ENCODE results near the gene ADAMTS2.
A peak's percentile ranks its signal among the peaks of the same experiment; 100 is the strongest.

Gene ADAMTS2

GRCh38 chr5:179171251-179171815 is 173.9 kb downstream of the ADAMTS2 start:
- Histone ChIP-seq H3K27me3 (ENCODE audit: control insufficient read depth in 2 of 2, insufficient read depth in 2 of 2, low read length in 2 of 2) (no peaks in the 10 kb centered on the region), H3K9ac (ENCODE audit: low read depth in 1 of 2, low read length in 2 of 2) (no peak overlapping the region), H3K4me3 (ENCODE audit: low read length in 2 of 2) (no peak overlapping the region), H3K27ac (ENCODE audit: low read depth in 2 of 2, low read length in 2 of 2) (no peak overlapping the region), H3K9me3 (ENCODE audit: control insufficient read depth in 2 of 2, low read length in 2 of 2) (no peaks in the 10 kb centered on the region), H3K36me3 (ENCODE audit: control insufficient read depth in 2 of 2, insufficient read depth in 2 of 2, low read length in 2 of 2) (no peaks in the 10 kb centered on the region), H3K4me1 (ENCODE audit: control insufficient read depth in 2 of 2, insufficient read depth in 2 of 2, low read length in 2 of 2) (peaks cover 2 to 5% of the 10 kb centered on the region in 2 donors)

GRCh38 chr5:179170606-179171005 is 174.7 kb downstream of the ADAMTS2 start:
- no peak overlapping the region for H3K27ac ChIP-seq (ENCODE audit: low read depth in 2 of 2, low read length in 2 of 2)
- no peaks in the 10 kb centered on the region for H3K27me3 ChIP-seq (ENCODE audit: control insufficient read depth in 2 of 2, insufficient read depth in 2 of 2, low read length in 2 of 2)
- peaks cover 2 to 5% of the 10 kb centered on the region in 2 donors for H3K4me1 ChIP-seq (ENCODE audit: control insufficient read depth in 2 of 2, insufficient read depth in 2 of 2, low read length in 2 of 2)
- H3K4me3 ChIP-seq (ENCODE audit: low read length in 2 of 2): no peak overlapping the region
- H3K9me3 ChIP-seq (ENCODE audit: control insufficient read depth in 2 of 2, low read length in 2 of 2): no peaks in the 10 kb centered on the region
- no peaks in the 10 kb centered on the region for H3K36me3 ChIP-seq (ENCODE audit: control insufficient read depth in 2 of 2, insufficient read depth in 2 of 2, low read length in 2 of 2)
- H3K9ac ChIP-seq (ENCODE audit: low read depth in 1 of 2, low read length in 2 of 2): no peak overlapping the region

GRCh38 chr5:179169836-179170235 is 175.4 kb downstream of the ADAMTS2 start:
- H3K36me3 ChIP-seq (ENCODE audit: control insufficient read depth in 2 of 2, insufficient read depth in 2 of 2, low read length in 2 of 2): no peaks in the 10 kb centered on the region
- H3K9me3 ChIP-seq (ENCODE audit: control insufficient read depth in 2 of 2, low read length in 2 of 2): no peaks in the 10 kb centered on the region
- no peaks in the 10 kb centered on the region for H3K27me3 ChIP-seq (ENCODE audit: control insufficient read depth in 2 of 2, insufficient read depth in 2 of 2, low read length in 2 of 2)
- H3K9ac ChIP-seq (ENCODE audit: low read depth in 1 of 2, low read length in 2 of 2): no peak overlapping the region
- no peak overlapping the region for H3K27ac ChIP-seq (ENCODE audit: low read depth in 2 of 2, low read length in 2 of 2)
- H3K4me1 ChIP-seq (ENCODE audit: control insufficient read depth in 2 of 2, insufficient read depth in 2 of 2, low read length in 2 of 2): peaks cover 2 to 5% of the 10 kb centered on the region in 2 donors
- H3K4me3 ChIP-seq (ENCODE audit: low read length in 2 of 2): no peak overlapping the region

- H3K9me3 ChIP-seq (ENCODE audit: control insufficient read depth in 2 of 2, low read length in 2 of 2): no peaks in the 10 kb centered on the region
- H3K27me3 ChIP-seq (ENCODE audit: control insufficient read depth in 2 of 2, insufficient read depth in 2 of 2, low read length in 2 of 2): no peaks in the 10 kb centered on the region
- H3K4me1 ChIP-seq (ENCODE audit: control insufficient read depth in 2 of 2, insufficient read depth in 2 of 2, low read length in 2 of 2): peaks cover 2 to 5% of the 10 kb centered on the region in 2 donors
- H3K4me3 ChIP-seq (ENCODE audit: low read length in 2 of 2): no peak overlapping the region
- H3K9ac ChIP-seq (ENCODE audit: low read depth in 1 of 2, low read length in 2 of 2): no peak overlapping the region
- no peak overlapping the region for H3K27ac ChIP-seq (ENCODE audit: low read depth in 2 of 2, low read length in 2 of 2)
- no peaks in the 10 kb centered on the region for H3K36me3 ChIP-seq (ENCODE audit: control insufficient read depth in 2 of 2, insufficient read depth in 2 of 2, low read length in 2 of 2)
Measured at GRCh38 chr5:179168664-179169063, 176.6 kb downstream of the ADAMTS2 start.

DNA sequence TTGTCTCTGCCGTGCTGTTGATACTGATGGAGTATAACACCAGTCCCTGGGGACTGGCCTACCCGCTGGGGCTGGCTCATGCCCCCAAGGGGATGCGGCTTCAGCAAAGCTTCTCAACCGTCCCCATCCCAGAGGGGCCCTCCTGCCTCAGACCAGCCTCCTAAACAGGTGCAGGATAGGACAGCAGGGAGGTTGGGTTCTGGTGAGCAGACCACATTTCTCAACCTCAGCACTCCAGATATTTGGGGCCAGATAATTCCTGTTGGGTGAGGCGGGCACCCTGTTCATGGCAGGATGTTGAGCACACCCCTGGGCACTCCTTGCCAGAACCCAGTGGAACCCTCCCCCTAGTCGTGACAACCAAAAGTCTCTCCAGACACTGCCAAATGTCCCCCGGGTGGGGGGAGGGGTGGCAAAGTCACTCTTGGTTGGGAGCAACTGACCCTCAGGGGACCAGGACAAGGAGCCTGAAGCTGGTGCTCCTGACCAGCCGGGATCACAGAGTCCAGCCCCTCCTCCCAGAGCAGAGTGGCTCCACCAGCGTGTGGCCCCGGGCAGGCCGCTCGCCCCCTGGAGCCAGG is 177.3 kb downstream of the ADAMTS2 start:
- Histone ChIP-seq H3K4me1 (ENCODE audit: control insufficient read depth in 2 of 2, insufficient read depth in 2 of 2, low read length in 2 of 2) (peaks cover 2 to 5% of the 10 kb centered on the region in 2 donors), H3K4me3 (ENCODE audit: low read length in 2 of 2) (no peak overlapping the region), H3K27me3 (ENCODE audit: control insufficient read depth in 2 of 2, insufficient read depth in 2 of 2, low read length in 2 of 2) (no peaks in the 10 kb centered on the region), H3K9ac (ENCODE audit: low read depth in 1 of 2, low read length in 2 of 2) (no peak overlapping the region), H3K9me3 (ENCODE audit: control insufficient read depth in 2 of 2, low read length in 2 of 2) (no peaks in the 10 kb centered on the region), H3K27ac (ENCODE audit: low read depth in 2 of 2, low read length in 2 of 2) (no peak overlapping the region), H3K36me3 (ENCODE audit: control insufficient read depth in 2 of 2, insufficient read depth in 2 of 2, low read length in 2 of 2) (no peaks in the 10 kb centered on the region)

DNA sequence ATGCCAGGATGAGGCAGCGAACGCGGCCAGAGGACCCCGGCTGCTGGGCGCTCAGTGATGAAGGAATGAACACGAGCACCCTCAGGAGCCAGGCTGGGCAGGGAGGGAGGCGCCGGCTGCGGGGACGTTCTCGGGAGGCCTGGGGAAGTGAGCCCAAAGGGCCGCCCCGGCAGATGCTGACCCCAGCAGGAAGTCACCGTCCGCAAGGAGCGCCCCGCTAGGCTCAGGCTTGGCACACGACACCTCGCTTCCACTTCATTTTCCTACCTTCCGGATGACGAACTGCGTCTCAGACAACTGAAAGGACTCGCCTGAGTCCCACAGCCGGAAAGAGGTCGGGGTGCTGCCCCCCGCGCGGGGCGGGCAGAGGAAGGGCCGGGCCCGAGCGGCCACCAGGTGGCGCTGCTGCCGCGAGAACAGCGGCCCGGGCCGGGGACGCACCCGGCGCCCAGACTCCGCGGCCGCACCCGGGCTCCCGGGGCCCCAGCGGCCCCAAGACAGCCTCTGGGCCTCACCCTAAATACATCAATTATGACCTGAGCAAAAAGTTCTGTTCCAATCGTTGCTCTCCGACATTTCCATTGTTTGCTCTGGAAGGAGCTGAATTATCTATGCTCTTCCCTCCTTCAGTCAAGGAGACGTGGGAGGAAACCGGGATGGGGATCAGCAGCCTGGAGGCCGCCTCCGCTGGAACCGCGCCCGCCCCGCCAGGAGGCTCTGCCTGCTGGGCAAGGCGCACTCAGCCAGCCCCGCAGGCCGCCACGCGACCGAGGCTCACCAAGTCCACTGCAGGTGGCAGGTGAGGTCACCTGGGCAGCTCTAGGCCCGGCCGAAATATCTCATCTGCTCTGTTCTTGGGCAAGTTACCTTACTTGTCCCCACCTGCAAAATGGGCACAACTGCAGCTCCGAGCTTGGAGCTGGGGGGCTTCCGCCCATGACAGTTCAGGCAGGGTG is 178.1 kb downstream of the ADAMTS2 start:
- no peak overlapping the region for H3K9ac ChIP-seq (ENCODE audit: low read depth in 1 of 2, low read length in 2 of 2)
- peaks cover 2 to 5% of the 10 kb centered on the region in 2 donors for H3K4me1 ChIP-seq (ENCODE audit: control insufficient read depth in 2 of 2, insufficient read depth in 2 of 2, low read length in 2 of 2)
- H3K4me3 ChIP-seq (ENCODE audit: low read length in 2 of 2): peak overlapping the region; percentile 38 to 48
- H3K9me3 ChIP-seq (ENCODE audit: control insufficient read depth in 2 of 2, low read length in 2 of 2): no peaks in the 10 kb centered on the region
- H3K36me3 ChIP-seq (ENCODE audit: control insufficient read depth in 2 of 2, insufficient read depth in 2 of 2, low read length in 2 of 2): no peaks in the 10 kb centered on the region
- no peak overlapping the region for H3K27ac ChIP-seq (ENCODE audit: low read depth in 2 of 2, low read length in 2 of 2)
- no peaks in the 10 kb centered on the region for H3K27me3 ChIP-seq (ENCODE audit: control insufficient read depth in 2 of 2, insufficient read depth in 2 of 2, low read length in 2 of 2)

- H3K4me3 ChIP-seq (ENCODE audit: low read length in 2 of 2): no peak overlapping the region
- no peaks in the 10 kb centered on the region for H3K27me3 ChIP-seq (ENCODE audit: control insufficient read depth in 2 of 2, insufficient read depth in 2 of 2, low read length in 2 of 2)
- no peaks in the 10 kb centered on the region for H3K36me3 ChIP-seq (ENCODE audit: control insufficient read depth in 2 of 2, insufficient read depth in 2 of 2, low read length in 2 of 2)
- no peak overlapping the region for H3K27ac ChIP-seq (ENCODE audit: low read depth in 2 of 2, low read length in 2 of 2)
- no peaks in the 10 kb centered on the region for H3K9me3 ChIP-seq (ENCODE audit: control insufficient read depth in 2 of 2, low read length in 2 of 2)
- H3K9ac ChIP-seq (ENCODE audit: low read depth in 1 of 2, low read length in 2 of 2): no peak overlapping the region
- H3K4me1 ChIP-seq (ENCODE audit: control insufficient read depth in 2 of 2, insufficient read depth in 2 of 2, low read length in 2 of 2): peaks cover 2 to 5% of the 10 kb centered on the region in 2 donors
Measured at GRCh38 chr5:179166171-179166885, 178.9 kb downstream of the ADAMTS2 start.

- no peaks in the 10 kb centered on the region for H3K36me3 ChIP-seq (ENCODE audit: control insufficient read depth in 2 of 2, insufficient read depth in 2 of 2, low read length in 2 of 2)
- no peak overlapping the region for H3K9ac ChIP-seq (ENCODE audit: low read depth in 1 of 2, low read length in 2 of 2)
- no peak overlapping the region for H3K27ac ChIP-seq (ENCODE audit: low read depth in 2 of 2, low read length in 2 of 2)
- H3K27me3 ChIP-seq (ENCODE audit: control insufficient read depth in 2 of 2, insufficient read depth in 2 of 2, low read length in 2 of 2): no peaks in the 10 kb centered on the region
- H3K9me3 ChIP-seq (ENCODE audit: control insufficient read depth in 2 of 2, low read length in 2 of 2): no peaks in the 10 kb centered on the region
- H3K4me3 ChIP-seq (ENCODE audit: low read length in 2 of 2): no peak overlapping the region
- peaks cover 2 to 5% of the 10 kb centered on the region in 2 donors for H3K4me1 ChIP-seq (ENCODE audit: control insufficient read depth in 2 of 2, insufficient read depth in 2 of 2, low read length in 2 of 2)
Measured at GRCh38 chr5:179165421-179166170, 179.7 kb downstream of the ADAMTS2 start.
